ENCODE data around the gene RAD52. TPM values are rescaled to one million over a fixed set of nuclear protein-coding genes. Genes with fewer than 3 reads are reported as not detected.

The RAD52 gene
- total RNA-seq, 1 experiment from 2014 or later = 24.7 TPM

GRCh38 chr12:912466-913235 lies 36.8 kb downstream of the RAD52 start:
- no TSS peak for BruUV-seq (replicated peaks)
- ChIA-PET POLR2A (ENCODE audit: low non-redundant PET) (no interaction called here), CTCF (interaction anchor here (0.9 kb wide), 1 partner anchor 180 kb away, joined by 3 read pairs; no protein-coding TSS in a partner anchor)
- Histone ChIP-seq H3K27me3 (replicated peaks; ENCODE audit: insufficient read depth, low read depth, low read length, poor library complexity) (no peaks in the 10 kb centered on the region), H3K36me3 (ENCODE audit: insufficient read depth, low read length, poor library complexity, severe bottlenecking) (peaks cover 90% of the 10 kb centered on the region), H3K27ac (ENCODE audit: low read depth, low read length, poor library complexity, severe bottlenecking) (no peak overlapping the region), H3K4me3 (ENCODE audit: low read depth, low read length, poor library complexity, severe bottlenecking) (no peak overlapping the region), H3K4me1 (ENCODE audit: insufficient read depth, low read length, poor library complexity, severe bottlenecking) (no peaks in the 10 kb centered on the region), H3K9me3 (ENCODE audit: low read depth, low read length, poor library complexity, severe bottlenecking) (no peaks in the 10 kb centered on the region)
- intact Hi-C loops (cut with micrococcal nuclease; ENCODE audit: unreplicated experiment) = no loop called here
- DNase-seq (ENCODE audit: low spot score) = no peak
- TF ChIP-seq EZH2 (IDR thresholded peaks at IDR 0.05; ENCODE audit: borderline replicate concordance, low read depth, low read length, poor library complexity, severe bottlenecking) (no peak), CTCF (conservative IDR thresholded peaks at IDR 0.05; ENCODE audit: low read depth, low read length) (no peak)

DNA sequence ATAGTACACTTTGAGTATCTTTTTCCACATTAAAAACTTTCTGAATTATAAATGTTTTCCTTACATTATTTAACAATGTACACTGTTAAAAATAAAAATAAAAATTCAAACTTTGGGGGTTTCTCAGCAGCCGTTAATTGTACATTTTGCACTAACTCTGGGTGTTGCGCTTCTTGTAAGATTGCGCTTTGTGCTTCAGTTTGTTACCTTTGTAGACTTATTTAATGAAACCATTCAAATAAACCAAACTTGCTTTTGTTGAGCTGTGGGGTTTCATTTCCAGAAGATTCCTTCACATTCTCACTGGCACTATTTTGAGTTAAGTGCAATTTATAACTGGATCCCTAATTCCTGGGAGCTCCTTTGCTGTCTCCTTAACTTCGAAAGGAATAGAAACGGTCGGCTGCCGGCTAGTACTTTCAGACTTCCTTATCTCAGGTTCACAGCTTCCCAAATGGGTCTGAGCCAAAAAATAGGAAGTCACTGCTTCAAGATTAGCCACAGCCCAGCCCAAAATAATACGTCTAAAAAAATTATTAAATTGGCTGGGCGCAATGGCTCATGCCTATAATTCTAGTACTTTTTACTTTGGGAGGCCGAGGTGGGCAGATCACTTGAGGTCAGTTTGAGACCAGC lies 38.2 kb downstream of the RAD52 start:
- no peaks in the 10 kb centered on the region for H3K4me1 ChIP-seq (ENCODE audit: insufficient read depth, low read length, poor library complexity, severe bottlenecking)
- no TSS peak for BruUV-seq (replicated peaks)
- ChIA-PET POLR2A (ENCODE audit: low non-redundant PET) (interaction anchor here (0.7 kb wide), 1 partner anchor 271 kb away, joined by 3 read pairs; no protein-coding TSS in a partner anchor), CTCF (no interaction called here)
- H3K27me3 ChIP-seq (replicated peaks; ENCODE audit: insufficient read depth, low read depth, low read length, poor library complexity) = no peaks in the 10 kb centered on the region
- DNase-seq (ENCODE audit: low spot score) = no peak
- peaks cover 85% of the 10 kb centered on the region for H3K36me3 ChIP-seq (ENCODE audit: insufficient read depth, low read length, poor library complexity, severe bottlenecking)
- no peaks in the 10 kb centered on the region for H3K9me3 ChIP-seq (ENCODE audit: low read depth, low read length, poor library complexity, severe bottlenecking)
- H3K4me3 ChIP-seq (ENCODE audit: low read depth, low read length, poor library complexity, severe bottlenecking) = no peak overlapping the region
- intact Hi-C loops (cut with micrococcal nuclease; ENCODE audit: unreplicated experiment) = no loop called here
- TF ChIP-seq CTCF (conservative IDR thresholded peaks at IDR 0.05; ENCODE audit: low read depth, low read length) = no peak
- no peak for TF ChIP-seq EZH2 (IDR thresholded peaks at IDR 0.05; ENCODE audit: borderline replicate concordance, low read depth, low read length, poor library complexity, severe bottlenecking)
- H3K27ac ChIP-seq (ENCODE audit: low read depth, low read length, poor library complexity, severe bottlenecking) = no peak overlapping the region

- H3K4me3 ChIP-seq (ENCODE audit: low read depth, low read length, poor library complexity, severe bottlenecking) = no peak overlapping the region
- intact Hi-C loops (cut with micrococcal nuclease; ENCODE audit: unreplicated experiment) = no loop called here
- CTCF ChIA-PET = no interaction called here
- DNase-seq (ENCODE audit: low spot score) = no peak
- BruUV-seq (replicated peaks) = no TSS peak
- no peaks in the 10 kb centered on the region for H3K9me3 ChIP-seq (ENCODE audit: low read depth, low read length, poor library complexity, severe bottlenecking)
- TF ChIP-seq EZH2 (IDR thresholded peaks at IDR 0.05; ENCODE audit: borderline replicate concordance, low read depth, low read length, poor library complexity, severe bottlenecking) (no peak), CTCF (conservative IDR thresholded peaks at IDR 0.05; ENCODE audit: low read depth, low read length) (no peak)
- peaks cover 84% of the 10 kb centered on the region for H3K36me3 ChIP-seq (ENCODE audit: insufficient read depth, low read length, poor library complexity, severe bottlenecking)
- POLR2A ChIA-PET (ENCODE audit: low non-redundant PET) = interaction anchor here (0.6 kb wide), 1 partner anchor 139 kb away, joined by 3 read pairs; no protein-coding TSS in a partner anchor
- no peaks in the 10 kb centered on the region for H3K27me3 ChIP-seq (replicated peaks; ENCODE audit: insufficient read depth, low read depth, low read length, poor library complexity)
- peak overlapping the region; percentile 15 for H3K27ac ChIP-seq (ENCODE audit: low read depth, low read length, poor library complexity, severe bottlenecking)
- no peaks in the 10 kb centered on the region for H3K4me1 ChIP-seq (ENCODE audit: insufficient read depth, low read length, poor library complexity, severe bottlenecking)
These were observed 39.1 kb downstream of the RAD52 start for GRCh38 chr12:910416-910815.

Measured in A673 (cell line).